ENCODE measurements around the gene COPZ1. TPM values are rescaled to one million over a fixed set of nuclear protein-coding genes. Genes with fewer than 3 reads are reported as not detected.
A peak's percentile ranks its signal among the peaks of the same experiment; 100 is the strongest.
"Not testable (repeated sequence)": the region's sequence is repeated elsewhere in the genome, so short reads cannot be mapped to it uniquely, and the experiment has no call there.

The COPZ1 gene
- total RNA-seq, 1 experiment from 2014 or later = 104 TPM

- no peak for DNase-seq
- Histone ChIP-seq H3K4ac (ENCODE audit: low read depth, low read length) (no peak overlapping the region), H2AK5ac (ENCODE audit: insufficient read length, low read length) (no peak overlapping the region), H3K56ac (ENCODE audit: insufficient read length, low read depth, low read length) (no peak overlapping the region), H4K20me1 (ENCODE audit: control insufficient read depth, insufficient read depth, insufficient read length) (no peaks in the 10 kb centered on the region), H4K8ac (replicated peaks; ENCODE audit: insufficient read length, low read depth, low read length) (no peak overlapping the region), H3K23ac (ENCODE audit: insufficient read length, low read depth, low read length) (no peak overlapping the region), H3K14ac (ENCODE audit: insufficient read depth, low read length) (no peak overlapping the region), H3K9ac (ENCODE audit: extremely low read depth, insufficient read length, low read length) (no peak overlapping the region), H3K9me3 (ENCODE audit: control insufficient read depth, low read depth, low read length) (no peaks in the 10 kb centered on the region), H3T11ph (ENCODE audit: low read length) (no peak overlapping the region), H4K5ac (ENCODE audit: insufficient read length, low read depth, low read length) (no peak overlapping the region), H3K27ac (ENCODE audit: insufficient read length, low read depth, low read length) (no peak overlapping the region), H2BK20ac (ENCODE audit: low read depth, low read length, poor library complexity, severe bottlenecking) (no peak overlapping the region), H3K79me2 (ENCODE audit: insufficient read depth, low read length) (no peaks in the 10 kb centered on the region), H3K27me3 (ENCODE audit: insufficient read depth, low read length) (no peaks in the 10 kb centered on the region), H3K79me1 (ENCODE audit: insufficient read depth, low read depth, low read length, poor library complexity, severe bottlenecking) (no peaks in the 10 kb centered on the region), H3K4me2 (ENCODE audit: insufficient read depth, insufficient read length, low read length) (no peak overlapping the region), H2BK15ac (ENCODE audit: low read depth, low read length) (no peak overlapping the region), H3K23me2 (ENCODE audit: insufficient read length, low read depth, low read length, poor library complexity, severe bottlenecking) (no peaks in the 10 kb centered on the region), H2AFZ (ENCODE audit: low read length) (no peak overlapping the region), H2BK5ac (ENCODE audit: insufficient read length, low read length) (no peak overlapping the region), H3K18ac (ENCODE audit: insufficient read length, low read depth, low read length) (no peak overlapping the region), H2BK12ac (ENCODE audit: insufficient read length, low read depth, low read length) (no peak overlapping the region), H2BK120ac (ENCODE audit: low read depth, low read length, poor library complexity, severe bottlenecking) (no peak overlapping the region), H3K4me1 (ENCODE audit: insufficient read depth, low read length) (no peaks in the 10 kb centered on the region; the same call in 1 of the 2 replicates), H4K91ac (ENCODE audit: insufficient read length, low read depth, low read length) (no peak overlapping the region)
- H3K4me3 Mint-ChIP-seq = no peak overlapping the region
- no peak overlapping the region; a peak in 1 of 7 replicates for H3K27ac Mint-ChIP-seq
- no peaks in the 10 kb centered on the region for H3K36me3 Mint-ChIP-seq (ENCODE audit: insufficient read depth in 1 of 3, low read depth in 3 of 3)
- peaks cover 4 to 7% of the 10 kb centered on the region in 2 experiments for H3K4me1 Mint-ChIP-seq
- TF ChIP-seq CTCF (conservative IDR thresholded peaks at IDR 0.05) = no peak
- H3K27me3 Mint-ChIP-seq (ENCODE audit: low read depth) = no peaks in the 10 kb centered on the region
- no peaks in the 10 kb centered on the region for H3K9me3 Mint-ChIP-seq
- no CpG with 5 or more reads among the region's 5 CpGs for WGBS (ENCODE audit: extremely low coverage, insufficient read length, low lambda C conversion rate)
These were observed 3.6 kb upstream of the COPZ1 start for GRCh38 chr12:54321363-54321762.

- not testable (repeated sequence) for H3K27me3 Mint-ChIP-seq (ENCODE audit: low read depth); H4K8ac ChIP-seq (replicated peaks; ENCODE audit: insufficient read length, low read depth, low read length); H4K91ac ChIP-seq (ENCODE audit: insufficient read length, low read depth, low read length); H3T11ph ChIP-seq (ENCODE audit: low read length); H2BK120ac ChIP-seq (ENCODE audit: low read depth, low read length, poor library complexity, severe bottlenecking); H2BK20ac ChIP-seq (ENCODE audit: low read depth, low read length, poor library complexity, severe bottlenecking); H3K9me3 ChIP-seq (ENCODE audit: control insufficient read depth, low read depth, low read length); H3K23ac ChIP-seq (ENCODE audit: insufficient read length, low read depth, low read length); H3K4me1 ChIP-seq (ENCODE audit: insufficient read depth, low read length); H4K20me1 ChIP-seq (ENCODE audit: control insufficient read depth, insufficient read depth, insufficient read length); DNase-seq; H3K4ac ChIP-seq (ENCODE audit: low read depth, low read length); H3K9me3 Mint-ChIP-seq; H3K27ac ChIP-seq (ENCODE audit: insufficient read length, low read depth, low read length); H3K79me2 ChIP-seq (ENCODE audit: insufficient read depth, low read length); H4K5ac ChIP-seq (ENCODE audit: insufficient read length, low read depth, low read length); H3K36me3 Mint-ChIP-seq (ENCODE audit: insufficient read depth in 1 of 3, low read depth in 3 of 3); H3K27me3 ChIP-seq (ENCODE audit: insufficient read depth, low read length); H2AFZ ChIP-seq (ENCODE audit: low read length); H3K79me1 ChIP-seq (ENCODE audit: insufficient read depth, low read depth, low read length, poor library complexity, severe bottlenecking); H2BK5ac ChIP-seq (ENCODE audit: insufficient read length, low read length); H3K23me2 ChIP-seq (ENCODE audit: insufficient read length, low read depth, low read length, poor library complexity, severe bottlenecking); H2AK5ac ChIP-seq (ENCODE audit: insufficient read length, low read length); H3K56ac ChIP-seq (ENCODE audit: insufficient read length, low read depth, low read length); H2BK15ac ChIP-seq (ENCODE audit: low read depth, low read length); H2BK12ac ChIP-seq (ENCODE audit: insufficient read length, low read depth, low read length)
- Mint-ChIP-seq H3K4me3 (peak overlapping the region; percentile 99 to 100), H3K27ac (peak overlapping the region; percentile 99 to 100 (median 99)), H3K4me1 (peaks cover 21 to 30% of the 10 kb centered on the region in 2 experiments)
- Histone ChIP-seq H3K4me2 (ENCODE audit: insufficient read depth, insufficient read length, low read length) (peak overlapping the region; percentile 72), H3K9ac (ENCODE audit: extremely low read depth, insufficient read length, low read length) (peak overlapping the region; percentile 94), H3K14ac (ENCODE audit: insufficient read depth, low read length) (peak overlapping the region; percentile 85; the same call in 1 of the 2 replicates), H3K18ac (ENCODE audit: insufficient read length, low read depth, low read length) (peak overlapping the region; percentile 93)
- no CpG with 5 or more reads among the region's 22 CpGs for WGBS (ENCODE audit: extremely low coverage, insufficient read length, low lambda C conversion rate)
These were observed 645 bp downstream of the COPZ1 start for GRCh38 chr12:54325442-54326109.

Measured in H9 (cell line).